NCI-H2171 treated with DMSO at 0.1 percent for 48 hours (cell line): ENCODE data around the gene CHEK1.
"Not testable (repeated sequence)": the region's sequence is repeated elsewhere in the genome, so short reads cannot be mapped to it uniquely, and the experiment has no call there.

Source experiments
- DNase-seq: peaks from one replicate; lab custom pipeline; 2025; lab: John Stamatoyannopoulos, UW

CHEK1 gene

GRCh38 chr11:125701018-125701610, 76.2 kb downstream of the CHEK1 start:
- no peak for DNase-seq

GRCh38 chr11:125701858-125702621, 77.1 kb downstream of the CHEK1 start:
- no peak for DNase-seq

- not testable (repeated sequence) for DNase-seq
Measured at GRCh38 chr11:125704686-125705085, 79.7 kb downstream of the CHEK1 start.

- DNase-seq: no peak
Measured at GRCh38 chr11:125720781-125721180, 95.8 kb downstream of the CHEK1 start.

GRCh38 chr11:125724125-125724524, 99.2 kb downstream of the CHEK1 start:
- DNase-seq: peak; percentile 1
